DND-41 (cell line): Measurements from ENCODE around the gene DNAH10.

ENCODE experiments used
- ATAC-seq: fragments of 200-7000 bp; cut with Tn5 transposase; 3 replicates; pipeline ENCODE4 v1.9.1; 2021; ENCODE audit warnings: low read depth; ENCODE audit not compliant: insufficient read depth
- DNase-seq: peaks from one replicate; pipeline ENCODE4 v3.0.0-alpha.2; 2020
- H2AFZ ChIP-seq: 2 replicates; pipeline ENCODE4 v1.6.0; 2012; ENCODE audit warnings: low read depth, low read length
- H3K27ac ChIP-seq: 2 replicates; pipeline ENCODE4 v1.5.1; 2012; ENCODE audit warnings: low read length, inconsistent platforms
- H3K27me3 ChIP-seq: fragments of 200-600 bp; sonication (generic); 2 replicates; pipeline ENCODE4 v1.6.0; 2012; ENCODE audit warnings: low read length, mild to moderate bottlenecking, inconsistent platforms; ENCODE audit not compliant: insufficient read depth, poor library complexity
- H3K36me3 ChIP-seq: 2 replicates; pipeline ENCODE4 v1.5.1; 2012; ENCODE audit warnings: low read length, inconsistent platforms; ENCODE audit not compliant: insufficient read depth
- H3K4me1 ChIP-seq: 2 replicates; pipeline ENCODE4 v1.5.1; 2012; ENCODE audit warnings: mild to moderate bottlenecking, low read length; ENCODE audit not compliant: insufficient read depth
- H3K4me2 ChIP-seq: 2 replicates; pipeline ENCODE4 v1.6.0; 2012; ENCODE audit warnings: mild to moderate bottlenecking, moderate library complexity, low read length, inconsistent platforms; ENCODE audit not compliant: insufficient read depth
- H3K4me3 ChIP-seq, 2 experiments: fragments of 200-600 bp in 1 of 2; shearing (Covaris generic) in 1 of 2; 2 replicates each; pipeline ENCODE4 v1.5.1; 2012 to 2016; ENCODE audit warnings: inconsistent platforms in 2 of 2, low read length in 2 of 2, mild to moderate bottlenecking in 2 of 2, low read depth in 1 of 2, moderate library complexity in 1 of 2
- H3K79me2 ChIP-seq: 2 replicates; pipeline ENCODE4 v1.6.0; 2012; ENCODE audit warnings: low read length, inconsistent platforms; ENCODE audit not compliant: insufficient read depth
- H3K9ac ChIP-seq: 2 replicates; pipeline ENCODE4 v1.6.0; 2012; ENCODE audit warnings: low read depth, mild to moderate bottlenecking, inconsistent platforms, low read length, moderate library complexity
- H3K9me3 ChIP-seq: 2 replicates; pipeline ENCODE4 v1.5.1; 2012; ENCODE audit warnings: low read length, moderate library complexity, mild to moderate bottlenecking, inconsistent platforms; ENCODE audit not compliant: insufficient read depth, severe bottlenecking
- H4K20me1 ChIP-seq: 2 replicates; pipeline ENCODE4 v1.6.0; 2012; ENCODE audit warnings: low read length; ENCODE audit not compliant: insufficient read depth
- CTCF ChIP-seq: IDR thresholded peaks from 2 replicates; pipeline ENCODE4 v1.5.1; 2012; ENCODE audit warnings: borderline replicate concordance, low read length, moderate library complexity, mild to moderate bottlenecking; ENCODE audit not compliant: poor library complexity, severe bottlenecking; ENCODE audit errors: extremely low read depth
- EZH2 ChIP-seq: IDR thresholded peaks from 3 replicates; pipeline ENCODE4 v1.6.1; 2012; ENCODE audit warnings: borderline replicate concordance, low read depth, mild to moderate bottlenecking, moderate library complexity, low read length, inconsistent platforms; ENCODE audit not compliant: severe bottlenecking

Gene DNAH10

GRCh38 chr12:123726244-123726643 lies 35.9 kb upstream of the DNAH10 start:
- Histone ChIP-seq H3K4me3 (no peak overlapping the region), H3K4me1 (no peaks in the 10 kb centered on the region), H4K20me1 (no peaks in the 10 kb centered on the region), H2AFZ (no peak overlapping the region), H3K27ac (no peak overlapping the region), H3K36me3 (peaks cover 76% of the 10 kb centered on the region), H3K79me2 (no peaks in the 10 kb centered on the region), H3K9me3 (no peaks in the 10 kb centered on the region), H3K9ac (no peak overlapping the region), H3K4me2 (no peak overlapping the region), H3K27me3 (no peaks in the 10 kb centered on the region)
- TF ChIP-seq EZH2 (no peak), CTCF (no peak)
- no peak for DNase-seq
- ATAC-seq = no peak

GRCh38 chr12:123726962-123727361 lies 35.1 kb upstream of the DNAH10 start:
- H3K9ac ChIP-seq = no peak overlapping the region
- no peaks in the 10 kb centered on the region for H3K4me1 ChIP-seq
- no peaks in the 10 kb centered on the region for H4K20me1 ChIP-seq
- H3K4me3 ChIP-seq = no peak overlapping the region
- no peak for DNase-seq
- H3K4me2 ChIP-seq = no peak overlapping the region
- H3K36me3 ChIP-seq = peaks cover 76% of the 10 kb centered on the region
- no peaks in the 10 kb centered on the region for H3K9me3 ChIP-seq
- H3K27ac ChIP-seq = no peak overlapping the region
- H3K79me2 ChIP-seq = no peaks in the 10 kb centered on the region
- TF ChIP-seq EZH2 (no peak), CTCF (no peak)
- H3K27me3 ChIP-seq = no peaks in the 10 kb centered on the region
- ATAC-seq = no peak
- no peak overlapping the region for H2AFZ ChIP-seq

GRCh38 chr12:123727878-123728277 lies 34.2 kb upstream of the DNAH10 start:
- no peak for DNase-seq
- Histone ChIP-seq H3K36me3 (peaks cover 74% of the 10 kb centered on the region), H3K4me3 (no peak overlapping the region), H3K4me1 (no peaks in the 10 kb centered on the region), H4K20me1 (no peaks in the 10 kb centered on the region), H3K9ac (no peak overlapping the region), H2AFZ (no peak overlapping the region), H3K27ac (no peak overlapping the region), H3K4me2 (no peak overlapping the region), H3K27me3 (no peaks in the 10 kb centered on the region), H3K79me2 (no peaks in the 10 kb centered on the region), H3K9me3 (no peaks in the 10 kb centered on the region)
- ATAC-seq = no peak
- TF ChIP-seq CTCF (no peak), EZH2 (no peak)

GRCh38 chr12:123731596-123731995 lies 30.5 kb upstream of the DNAH10 start:
- H3K9me3 ChIP-seq = no peaks in the 10 kb centered on the region
- no peak overlapping the region for H2AFZ ChIP-seq
- no peak overlapping the region for H3K9ac ChIP-seq
- no peak overlapping the region for H3K4me2 ChIP-seq
- TF ChIP-seq CTCF = no peak
- no peak for TF ChIP-seq EZH2
- no peak for ATAC-seq
- peaks cover 84% of the 10 kb centered on the region for H3K36me3 ChIP-seq
- H3K27me3 ChIP-seq = no peaks in the 10 kb centered on the region
- no peak overlapping the region for H3K4me3 ChIP-seq
- H3K27ac ChIP-seq = no peak overlapping the region
- no peaks in the 10 kb centered on the region for H3K79me2 ChIP-seq
- no peak for DNase-seq
- H3K4me1 ChIP-seq = no peaks in the 10 kb centered on the region
- no peaks in the 10 kb centered on the region for H4K20me1 ChIP-seq
